ENCODE measurements around the gene YRDC. TPM values are rescaled to one million over a fixed set of nuclear protein-coding genes. Genes with fewer than 3 reads are reported as not detected.

Gene YRDC
- total and polyA plus RNA-seq, 2 of the 13 experiments (the other 11 are each of a cell fraction or from before 2014, with no cell fraction given), result 27.5 to 29.2 TPM

DNA sequence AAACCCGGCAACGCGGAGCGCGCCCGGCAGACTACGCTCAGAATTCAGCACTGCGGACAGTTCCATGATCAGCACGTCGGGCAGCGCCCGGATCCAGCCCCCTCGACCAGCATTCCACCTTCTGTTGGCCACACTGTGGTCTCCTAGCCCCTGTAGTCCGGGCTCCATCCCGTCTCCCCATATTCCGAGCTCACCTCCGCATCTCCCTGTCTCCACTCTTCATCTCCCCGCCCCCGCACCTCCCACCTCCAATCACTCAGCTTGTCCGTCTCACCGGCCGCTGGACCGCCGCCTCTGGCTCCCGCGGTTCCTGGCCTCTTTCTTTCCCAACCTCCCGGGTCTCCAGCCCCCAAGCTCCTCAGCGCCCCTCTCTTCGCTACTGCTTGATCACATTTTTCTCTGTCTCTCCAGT lies 43.6 kb downstream of the YRDC start (continued):
- TF ChIP-seq, protein P1, sequence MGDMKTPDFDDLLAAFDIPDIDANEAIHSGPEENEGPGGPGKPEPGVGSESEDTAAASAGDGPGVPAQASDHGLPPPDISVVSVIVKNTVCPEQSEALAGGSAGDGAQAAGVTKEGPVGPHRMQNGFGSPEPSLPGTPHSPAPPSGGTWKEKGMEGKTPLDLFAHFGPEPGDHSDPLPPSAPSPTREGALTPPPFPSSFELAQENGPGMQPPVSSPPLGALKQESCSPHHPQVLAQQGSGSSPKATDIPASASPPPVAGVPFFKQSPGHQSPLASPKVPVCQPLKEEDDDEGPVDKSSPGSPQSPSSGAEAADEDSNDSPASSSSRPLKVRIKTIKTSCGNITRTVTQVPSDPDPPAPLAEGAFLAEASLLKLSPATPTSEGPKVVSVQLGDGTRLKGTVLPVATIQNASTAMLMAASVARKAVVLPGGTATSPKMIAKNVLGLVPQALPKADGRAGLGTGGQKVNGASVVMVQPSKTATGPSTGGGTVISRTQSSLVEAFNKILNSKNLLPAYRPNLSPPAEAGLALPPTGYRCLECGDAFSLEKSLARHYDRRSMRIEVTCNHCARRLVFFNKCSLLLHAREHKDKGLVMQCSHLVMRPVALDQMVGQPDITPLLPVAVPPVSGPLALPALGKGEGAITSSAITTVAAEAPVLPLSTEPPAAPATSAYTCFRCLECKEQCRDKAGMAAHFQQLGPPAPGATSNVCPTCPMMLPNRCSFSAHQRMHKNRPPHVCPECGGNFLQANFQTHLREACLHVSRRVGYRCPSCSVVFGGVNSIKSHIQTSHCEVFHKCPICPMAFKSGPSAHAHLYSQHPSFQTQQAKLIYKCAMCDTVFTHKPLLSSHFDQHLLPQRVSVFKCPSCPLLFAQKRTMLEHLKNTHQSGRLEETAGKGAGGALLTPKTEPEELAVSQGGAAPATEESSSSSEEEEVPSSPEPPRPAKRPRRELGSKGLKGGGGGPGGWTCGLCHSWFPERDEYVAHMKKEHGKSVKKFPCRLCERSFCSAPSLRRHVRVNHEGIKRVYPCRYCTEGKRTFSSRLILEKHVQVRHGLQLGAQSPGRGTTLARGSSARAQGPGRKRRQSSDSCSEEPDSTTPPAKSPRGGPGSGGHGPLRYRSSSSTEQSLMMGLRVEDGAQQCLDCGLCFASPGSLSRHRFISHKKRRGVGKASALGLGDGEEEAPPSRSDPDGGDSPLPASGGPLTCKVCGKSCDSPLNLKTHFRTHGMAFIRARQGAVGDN (CRISPR knock-in tag; IDR thresholded peaks at IDR 0.05), result peak; percentile 74
- TF ChIP-seq XBP1 (CRISPR knock-in tag; IDR thresholded peaks at IDR 0.05) (peak; percentile 99), ZNF160 (CRISPR knock-in tag; IDR thresholded peaks at IDR 0.05) (peak; percentile 97), RAD21 (CRISPR knock-in tag; IDR thresholded peaks at IDR 0.05) (no peak), ZSCAN12 (CRISPR knock-in tag; IDR thresholded peaks at IDR 0.05) (peak; percentile 99), ZNF790 (CRISPR knock-in tag; IDR thresholded peaks at IDR 0.05; ENCODE audit: borderline replicate concordance) (peak; percentile 100), ZBTB42 (CRISPR knock-in tag; IDR thresholded peaks at IDR 0.05) (peak; percentile 97), KDM5B (CRISPR knock-in tag; IDR thresholded peaks at IDR 0.05; ENCODE audit: borderline replicate concordance) (peak; percentile 100), PAX8 (CRISPR knock-in tag; IDR thresholded peaks at IDR 0.05; ENCODE audit: borderline replicate concordance) (peak; percentile 98; the same call in 1 of the 2 replicates)
- TF ChIP-seq, protein P2, sequence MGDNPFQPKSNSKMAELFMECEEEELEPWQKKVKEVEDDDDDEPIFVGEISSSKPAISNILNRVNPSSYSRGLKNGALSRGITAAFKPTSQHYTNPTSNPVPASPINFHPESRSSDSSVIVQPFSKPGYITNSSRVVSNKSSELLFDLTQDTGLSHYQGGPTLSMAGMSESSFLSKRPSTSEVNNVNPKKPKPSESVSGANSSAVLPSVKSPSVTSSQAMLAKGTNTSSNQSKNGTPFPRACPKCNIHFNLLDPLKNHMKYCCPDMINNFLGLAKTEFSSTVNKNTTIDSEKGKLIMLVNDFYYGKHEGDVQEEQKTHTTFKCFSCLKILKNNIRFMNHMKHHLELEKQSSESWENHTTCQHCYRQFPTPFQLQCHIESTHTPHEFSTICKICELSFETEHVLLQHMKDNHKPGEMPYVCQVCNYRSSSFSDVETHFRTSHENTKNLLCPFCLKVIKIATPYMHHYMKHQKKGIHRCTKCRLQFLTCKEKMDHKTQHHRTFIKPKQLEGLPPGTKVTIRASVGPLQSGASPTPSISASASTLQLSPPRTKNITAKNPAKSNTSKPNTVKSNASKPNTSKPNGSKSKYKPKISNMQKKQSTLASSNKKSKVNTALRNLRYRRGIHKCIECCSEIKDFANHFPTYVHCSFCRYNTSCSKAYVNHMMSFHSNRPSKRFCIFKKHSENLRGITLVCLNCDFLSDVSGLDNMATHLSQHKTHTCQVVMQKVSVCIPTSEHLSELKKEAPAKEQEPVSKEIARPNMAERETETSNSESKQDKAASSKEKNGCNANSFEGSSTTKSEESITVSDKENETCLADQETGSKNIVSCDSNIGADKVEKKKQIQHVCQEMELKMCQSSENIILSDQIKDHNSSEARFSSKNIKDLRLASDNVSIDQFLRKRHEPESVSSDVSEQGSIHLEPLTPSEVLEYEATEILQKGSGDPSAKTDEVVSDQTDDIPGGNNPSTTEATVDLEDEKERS (CRISPR knock-in tag; IDR thresholded peaks at IDR 0.05), result peak; percentile 98
- TF ChIP-seq, protein P3, sequence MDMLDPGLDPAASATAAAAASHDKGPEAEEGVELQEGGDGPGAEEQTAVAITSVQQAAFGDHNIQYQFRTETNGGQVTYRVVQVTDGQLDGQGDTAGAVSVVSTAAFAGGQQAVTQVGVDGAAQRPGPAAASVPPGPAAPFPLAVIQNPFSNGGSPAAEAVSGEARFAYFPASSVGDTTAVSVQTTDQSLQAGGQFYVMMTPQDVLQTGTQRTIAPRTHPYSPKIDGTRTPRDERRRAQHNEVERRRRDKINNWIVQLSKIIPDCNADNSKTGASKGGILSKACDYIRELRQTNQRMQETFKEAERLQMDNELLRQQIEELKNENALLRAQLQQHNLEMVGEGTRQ (IDR thresholded peaks at IDR 0.05; ENCODE audit: low read depth, low read length), result no peak
- TF ChIP-seq, protein P3 (CRISPR knock-in tag; IDR thresholded peaks at IDR 0.05; ENCODE audit: borderline replicate concordance), result 0 out of 2 replicates have a peak, but pooled peaks have one; percentile 34
- TF ChIP-seq, protein P4, sequence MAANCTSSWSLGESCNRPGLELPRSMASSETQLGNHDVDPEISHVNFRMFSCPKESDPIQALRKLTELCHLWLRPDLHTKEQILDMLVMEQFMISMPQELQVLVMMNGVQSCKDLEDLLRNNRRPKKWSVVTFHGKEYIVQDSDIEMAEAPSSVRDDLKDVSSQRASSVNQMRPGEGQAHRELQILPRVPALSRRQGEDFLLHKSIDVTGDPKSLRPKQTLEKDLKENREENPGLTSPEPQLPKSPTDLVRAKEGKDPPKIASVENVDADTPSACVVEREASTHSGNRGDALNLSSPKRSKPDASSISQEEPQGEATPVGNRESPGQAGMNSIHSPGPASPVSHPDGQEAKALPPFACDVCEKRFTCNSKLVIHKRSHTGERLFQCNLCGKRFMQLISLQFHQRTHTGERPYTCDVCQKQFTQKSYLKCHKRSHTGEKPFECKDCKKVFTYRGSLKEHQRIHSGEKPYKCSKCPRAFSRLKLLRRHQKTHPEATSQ (CRISPR knock-in tag; IDR thresholded peaks at IDR 0.05; ENCODE audit: borderline replicate concordance), result peak; percentile 91; the same call in 1 of the 2 replicates
- TF ChIP-seq, protein P5, sequence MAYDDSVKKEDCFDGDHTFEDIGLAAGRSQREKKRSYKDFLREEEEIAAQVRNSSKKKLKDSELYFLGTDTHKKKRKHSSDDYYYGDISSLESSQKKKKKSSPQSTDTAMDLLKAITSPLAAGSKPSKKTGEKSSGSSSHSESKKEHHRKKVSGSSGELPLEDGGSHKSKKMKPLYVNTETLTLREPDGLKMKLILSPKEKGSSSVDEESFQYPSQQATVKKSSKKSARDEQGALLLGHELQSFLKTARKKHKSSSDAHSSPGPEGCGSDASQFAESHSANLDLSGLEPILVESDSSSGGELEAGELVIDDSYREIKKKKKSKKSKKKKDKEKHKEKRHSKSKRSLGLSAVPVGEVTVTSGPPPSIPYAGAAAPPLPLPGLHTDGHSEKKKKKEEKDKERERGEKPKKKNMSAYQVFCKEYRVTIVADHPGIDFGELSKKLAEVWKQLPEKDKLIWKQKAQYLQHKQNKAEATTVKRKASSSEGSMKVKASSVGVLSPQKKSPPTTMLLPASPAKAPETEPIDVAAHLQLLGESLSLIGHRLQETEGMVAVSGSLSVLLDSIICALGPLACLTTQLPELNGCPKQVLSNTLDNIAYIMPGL (CRISPR knock-in tag; IDR thresholded peaks at IDR 0.05; ENCODE audit: borderline replicate concordance in 1 of 2, low read depth in 1 of 2), result peak in 1 of 2 experiments; percentile 80; a peak in 2 of 4 replicates

Data from HepG2 (cell line).